ENCODE measurements around the gene SHANK3. TPM values are rescaled to one million over a fixed set of nuclear protein-coding genes. Genes with fewer than 3 reads are reported as not detected.

The SHANK3 gene
- total and polyA plus RNA-seq, 2 donors (not counting 1 experiment from before 2014, with no cell fraction given) = not detected

GRCh38 chr22:50640857-50641647 is 31.6 kb upstream of the SHANK3 start:
- no peak overlapping the region for H3K4me2 ChIP-seq (replicated peaks; ENCODE audit: low read depth, low read length, poor library complexity, severe bottlenecking)
- intact Hi-C loops (cut with micrococcal nuclease) = loop anchor here (1.0 kb wide), 1 partner anchor 13 kb away; the partner anchor contains the start of gene ARSA
- ATAC-seq (ENCODE audit: low read depth) = no peak

More at GRCh38 chr22:50640857-50641647, 31.6 kb upstream of the SHANK3 start:
- POLR2A ChIA-PET = interaction anchor here (0.6 to 1.3 kb wide), 2 partner anchors 13 to 530 kb away, joined by 3 to 5 read pairs; partner anchors contain the start of gene ARSA
- H4K20me1 ChIP-seq (ENCODE audit: control insufficient read depth, insufficient read depth, low read length, poor library complexity, severe bottlenecking) = no peaks in the 10 kb centered on the region
- H3K27ac ChIP-seq (ENCODE audit: low read length in 2 of 2) = no peak overlapping the region
- no peak for DNase-seq
- no peaks in the 10 kb centered on the region for H3K79me2 ChIP-seq (ENCODE audit: control insufficient read depth, insufficient read depth, low read length)
- H3K27me3 Mint-ChIP-seq = peaks cover 20% of the 10 kb centered on the region
- no peaks in the 10 kb centered on the region for H3K9me3 Mint-ChIP-seq (ENCODE audit: insufficient read depth)
- no peak overlapping the region for H3K27ac Mint-ChIP-seq
- TF ChIP-seq EZH2 (IDR thresholded peaks at IDR 0.05; ENCODE audit: borderline replicate concordance, insufficient read depth, low read depth, low read length, poor library complexity, severe bottlenecking) = no peak
- TF ChIP-seq, protein P1, sequence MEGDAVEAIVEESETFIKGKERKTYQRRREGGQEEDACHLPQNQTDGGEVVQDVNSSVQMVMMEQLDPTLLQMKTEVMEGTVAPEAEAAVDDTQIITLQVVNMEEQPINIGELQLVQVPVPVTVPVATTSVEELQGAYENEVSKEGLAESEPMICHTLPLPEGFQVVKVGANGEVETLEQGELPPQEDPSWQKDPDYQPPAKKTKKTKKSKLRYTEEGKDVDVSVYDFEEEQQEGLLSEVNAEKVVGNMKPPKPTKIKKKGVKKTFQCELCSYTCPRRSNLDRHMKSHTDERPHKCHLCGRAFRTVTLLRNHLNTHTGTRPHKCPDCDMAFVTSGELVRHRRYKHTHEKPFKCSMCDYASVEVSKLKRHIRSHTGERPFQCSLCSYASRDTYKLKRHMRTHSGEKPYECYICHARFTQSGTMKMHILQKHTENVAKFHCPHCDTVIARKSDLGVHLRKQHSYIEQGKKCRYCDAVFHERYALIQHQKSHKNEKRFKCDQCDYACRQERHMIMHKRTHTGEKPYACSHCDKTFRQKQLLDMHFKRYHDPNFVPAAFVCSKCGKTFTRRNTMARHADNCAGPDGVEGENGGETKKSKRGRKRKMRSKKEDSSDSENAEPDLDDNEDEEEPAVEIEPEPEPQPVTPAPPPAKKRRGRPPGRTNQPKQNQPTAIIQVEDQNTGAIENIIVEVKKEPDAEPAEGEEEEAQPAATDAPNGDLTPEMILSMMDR (IDR thresholded peaks at IDR 0.05) = no peak
- 82% methylated on average over 11 of the region's 15 CpGs for WGBS (ENCODE audit: insufficient coverage)
- no peak overlapping the region for H3K9ac ChIP-seq (ENCODE audit: low read length)
- no peak overlapping the region for H3K4me3 ChIP-seq (ENCODE audit: control extremely low read depth in 1 of 5, extremely low read depth in 1 of 5, insufficient read depth in 1 of 5, low read depth in 2 of 5, low read length in 4 of 5)
- H3K9me3 ChIP-seq (ENCODE audit: control extremely low read depth in 1 of 3, control insufficient read depth in 2 of 3, insufficient read depth in 1 of 3, low read length in 2 of 3) = no peaks in the 10 kb centered on the region
- peaks cover 1% of the 10 kb centered on the region for H3K4me1 Mint-ChIP-seq
- CTCF ChIA-PET = interaction anchor here (0.6 to 2.0 kb wide), 2 partner anchors 13 to 21 kb away, joined by 5 to 11 read pairs; partner anchors contain the start of gene ARSA
- peaks cover 0 to 37% (median 13%) of the 10 kb centered on the region in 4 experiments for H3K27me3 ChIP-seq (replicated peaks in 1 of 4; ENCODE audit: control extremely low read depth in 1 of 4, control insufficient read depth in 3 of 4, insufficient read depth in 4 of 4, low read length in 3 of 4)
- no peaks in the 10 kb centered on the region for H3K36me3 ChIP-seq (replicated peaks in 1 of 2; ENCODE audit: control extremely low read depth in 1 of 2, control insufficient read depth in 1 of 2, extremely low read depth in 1 of 2, insufficient read depth in 2 of 2, low read length in 1 of 2)
- no peaks in the 10 kb centered on the region for H3K4me1 ChIP-seq (ENCODE audit: control insufficient read depth in 2 of 2, insufficient read depth in 2 of 2, low read length in 2 of 2)
- H2AFZ ChIP-seq (ENCODE audit: insufficient read depth, low read depth, low read length, poor library complexity, severe bottlenecking) = no peak overlapping the region
- no peak overlapping the region for H3K4me3 Mint-ChIP-seq
